ENCODE data around the gene SS18L1.

SS18L1 gene

GRCh38 chr20:62175711-62176110 lies 32.1 kb downstream of the SS18L1 start:
- DNase-seq: no peak

- no peak for DNase-seq
Observed at GRCh38 chr20:62176866-62177265, 33.3 kb downstream of the SS18L1 start.

- no peak for DNase-seq
Observed at GRCh38 chr20:62177307-62177706, 33.7 kb downstream of the SS18L1 start.

- DNase-seq: no peak
Observed at GRCh38 chr20:62178316-62179161, 35.0 kb downstream of the SS18L1 start.

GRCh38 chr20:62179162-62179504 lies 35.6 kb downstream of the SS18L1 start:
- no peak for DNase-seq

GRCh38 chr20:62181808-62182207 lies 38.2 kb downstream of the SS18L1 start:
- no peak for DNase-seq

GRCh38 chr20:62182469-62183425 lies 39.2 kb downstream of the SS18L1 start, which contains the start of gene MTG2:
Gene MTG2 (plus strand): TSS chr20:62183028. CDS start chr20:62193421, 10,393 bp downstream.
- DNase-seq: peak; percentile 92

- no peak for DNase-seq
Observed at GRCh38 chr20:62183426-62184142, 40.0 kb downstream of the SS18L1 start.

- DNase-seq: no peak
Observed at GRCh38 chr20:62186096-62186426, 42.5 kb downstream of the SS18L1 start.

- DNase-seq: no peak
Observed at GRCh38 chr20:62186887-62187866, 43.6 kb downstream of the SS18L1 start.

GRCh38 chr20:62190639-62191411 lies 47.3 kb downstream of the SS18L1 start:
- no peak for DNase-seq

GRCh38 chr20:62191781-62192559 lies 48.4 kb downstream of the SS18L1 start:
- DNase-seq: no peak

GRCh38 chr20:62192635-62193034 lies 49.1 kb downstream of the SS18L1 start:
- no peak for DNase-seq

GRCh38 chr20:62193079-62194025 lies 49.8 kb downstream of the SS18L1 start:
- no peak for DNase-seq

- no peak for DNase-seq
Observed at GRCh38 chr20:62195075-62195405, 51.5 kb downstream of the SS18L1 start.

GRCh38 chr20:62195736-62196135 lies 52.2 kb downstream of the SS18L1 start:
- no peak for DNase-seq

- DNase-seq: no peak
Observed at GRCh38 chr20:62196286-62196685, 52.7 kb downstream of the SS18L1 start.

GRCh38 chr20:62197311-62197710 lies 53.7 kb downstream of the SS18L1 start:
- DNase-seq: no peak

- no peak for DNase-seq
Observed at GRCh38 chr20:62197801-62198200, 54.2 kb downstream of the SS18L1 start.
